Measurements from ENCODE around the gene RGS1.

DNA sequence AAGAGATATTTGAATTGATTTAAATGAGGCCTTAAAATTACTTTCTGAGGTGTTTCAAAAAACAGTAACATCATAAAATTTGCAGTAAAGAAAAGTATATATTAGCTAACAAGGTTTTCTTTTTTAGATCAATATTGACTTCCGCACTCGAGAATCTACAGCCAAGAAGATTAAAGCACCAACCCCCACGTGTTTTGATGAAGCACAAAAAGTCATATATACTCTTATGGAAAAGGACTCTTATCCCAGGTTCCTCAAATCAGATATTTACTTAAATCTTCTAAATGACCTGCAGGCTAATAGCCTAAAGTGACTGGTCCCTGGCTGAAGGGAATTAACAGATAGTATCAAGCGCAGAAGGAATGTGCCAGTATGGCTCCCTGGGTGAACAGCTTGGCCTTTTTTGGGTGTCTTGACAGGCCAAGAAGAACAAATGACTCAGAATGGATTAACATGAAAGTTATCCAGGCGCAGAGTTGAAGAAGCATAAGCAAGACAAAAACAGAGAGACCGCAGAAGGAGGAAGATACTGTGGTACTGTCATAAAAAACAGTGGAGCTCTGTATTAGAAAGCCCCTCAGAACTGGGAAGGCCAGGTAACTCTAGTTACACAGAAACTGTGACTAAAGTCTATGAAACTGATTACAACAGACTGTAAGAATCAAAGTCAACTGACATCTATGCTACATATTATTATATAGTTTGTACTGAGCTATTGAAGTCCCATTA, 3.6 kb downstream of the RGS1 start:
- TF ChIP-seq GATA3 (IDR thresholded peaks at IDR 0.05; ENCODE audit: low read depth, low read length) (no peak), GATA2 (IDR thresholded peaks at IDR 0.05; ENCODE audit: low read depth, low read length) (no peak)

Data from SH-SY5Y (cell line).